Caco-2 (cell line): ENCODE data around the gene USP9X. TPM values are rescaled to one million over a fixed set of nuclear protein-coding genes. Genes with fewer than 3 reads are reported as not detected.

ENCODE experiments used
- BruUV-seq: library from RNA; stranded (reverse); fragments of 400-500 nt; replicated peaks from 2 replicates; lab custom pipeline; 2021; lab: Mats Ljungman, UMichigan
- CTCF ChIA-PET: fragments of 300-600 bp; sonication (Branson Sonifier 250); formaldehyde crosslinking; loops from one replicate; lab custom pipeline; 2022; ENCODE audit warnings: antibody characterized with exemption; lab: Charles Lee
- POLR2A ChIA-PET: fragments of 300-600 bp; sonication (Branson Sonifier 250); formaldehyde crosslinking; loops from one replicate; lab custom pipeline; 2022; ENCODE audit warnings: antibody characterized with exemption; lab: Charles Lee
- DNase-seq, 2 experiments: peaks; one replicate each; pipeline versions ENCODE4 v3.0.0 to v3.0.0-alpha.2; 2020 to 2022
- H3K27me3 ChIP-seq: replicated peaks from 2 replicates; pipeline ENCODE4 v1.6.0; 2011; ENCODE audit warnings: low read length; ENCODE audit not compliant: control insufficient read depth, insufficient read depth
- H3K36me3 ChIP-seq: 2 replicates; pipeline ENCODE4 v1.5.1; 2011; ENCODE audit warnings: low read length; ENCODE audit not compliant: control insufficient read depth, insufficient read depth
- H3K4me1 ChIP-seq: fragments of 250-450 bp; sonication (Bioruptor Pico); 2 replicates; pipeline ENCODE4 v1.5.1; 2020; ENCODE audit warnings: mild to moderate bottlenecking
- H3K4me3 ChIP-seq: 2 replicates; pipeline ENCODE4 v1.5.1; 2011; ENCODE audit warnings: low read depth, mild to moderate bottlenecking, control low read depth, low read length
- H3K9me3 ChIP-seq: fragments of 250-450 bp; sonication (Bioruptor Pico); 2 replicates; pipeline ENCODE4 v1.5.1; 2020; ENCODE audit warnings: mild to moderate bottlenecking, moderate library complexity
- H3K27ac Mint-ChIP-seq: one replicate; pipeline ENCODE4 v1.8.0; 2022; ENCODE audit warnings: mixed read lengths; ENCODE audit not compliant: unreplicated experiment
- H3K27me3 Mint-ChIP-seq: one replicate; pipeline ENCODE4 v1.8.0; 2022; ENCODE audit warnings: mixed read lengths; ENCODE audit not compliant: insufficient read depth, unreplicated experiment
- H3K36me3 Mint-ChIP-seq: one replicate; pipeline ENCODE4 v1.8.0; 2022; ENCODE audit warnings: mild to moderate bottlenecking, mixed read lengths; ENCODE audit not compliant: insufficient read depth, unreplicated experiment
- H3K4me1 Mint-ChIP-seq: one replicate; pipeline ENCODE4 v1.8.0; 2022; ENCODE audit warnings: low read depth, mixed read lengths; ENCODE audit not compliant: unreplicated experiment
- H3K4me3 Mint-ChIP-seq: one replicate; pipeline ENCODE4 v1.8.0; 2022; ENCODE audit warnings: mild to moderate bottlenecking, moderate library complexity, mixed read lengths; ENCODE audit not compliant: unreplicated experiment
- H3K9me3 Mint-ChIP-seq: one replicate; pipeline ENCODE4 v1.8.0; 2022; ENCODE audit warnings: mixed read lengths; ENCODE audit not compliant: unreplicated experiment
- intact Hi-C: fragments of 100-400 bp; cut with micrococcal nuclease; formaldehyde crosslinking; loops from one replicate; pipeline ENCODE4 v1.10.0; 2022; ENCODE audit not compliant: unreplicated experiment
- total RNA-seq: library from RNA; stranded (reverse); gene quantifications from 2 replicates; pipeline ENCODE4 v1.2.3, GENCODE V29; 2022
- TF ChIP-seq, protein P1 (sequence below), 2 experiments: fragments of 200-600 bp in 1 of 2; IDR thresholded peaks; 1 replicate in 1 of 2; 2 replicates in 1 of 2; pipeline versions ENCODE4 v1.5.1 to v1.8.0; 2011 to 2022; ENCODE audit warnings: antibody characterized with exemption in 1 of 2, control low read depth in 1 of 2, inconsistent platforms in 1 of 2, low read depth in 1 of 2, low read length in 1 of 2, mild to moderate bottlenecking in 1 of 2, moderate library complexity in 1 of 2; ENCODE audit not compliant: insufficient read depth in 1 of 2, severe bottlenecking in 1 of 2, unreplicated experiment in 1 of 2

USP9X gene
- total RNA-seq, 1 experiment from 2014 or later = 73.7 TPM

DNA sequence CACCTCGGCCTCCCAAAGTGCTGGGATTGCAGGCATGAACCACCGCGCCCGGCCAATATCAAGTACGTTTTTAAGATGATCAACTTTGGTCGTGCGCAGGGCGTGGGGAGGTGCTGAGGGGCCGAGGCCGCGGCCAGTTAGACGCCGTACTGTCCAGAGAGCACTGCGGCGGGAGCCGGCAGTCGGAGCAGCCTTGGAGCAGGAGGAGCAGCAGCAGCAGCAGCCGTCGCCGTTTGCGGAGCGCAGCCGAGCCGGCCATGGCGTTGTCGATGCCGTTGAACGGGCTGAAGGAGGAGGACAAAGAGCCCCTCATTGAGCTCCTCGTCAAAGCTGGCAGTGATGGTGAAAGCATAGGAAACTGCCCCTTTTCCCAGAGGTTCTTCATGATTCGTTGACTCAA is 8.5 kb upstream of the USP9X start:
- H3K9me3 ChIP-seq = no peaks in the 10 kb centered on the region
- no peaks in the 10 kb centered on the region for H3K36me3 ChIP-seq
- no peaks in the 10 kb centered on the region for H3K27me3 ChIP-seq
- no peak overlapping the region for H3K4me3 ChIP-seq
- Mint-ChIP-seq H3K4me3 (no peak overlapping the region), H3K36me3 (no peaks in the 10 kb centered on the region), H3K9me3 (no peaks in the 10 kb centered on the region), H3K27me3 (no peaks in the 10 kb centered on the region), H3K4me1 (no peaks in the 10 kb centered on the region), H3K27ac (no peak overlapping the region)
- no peaks in the 10 kb centered on the region for H3K4me1 ChIP-seq
- DNase-seq = no peak
- intact Hi-C loops = no loop called here
- BruUV-seq = no TSS peak
- ChIA-PET POLR2A (no interaction called here), CTCF (no interaction called here)
- TF ChIP-seq, protein P1, sequence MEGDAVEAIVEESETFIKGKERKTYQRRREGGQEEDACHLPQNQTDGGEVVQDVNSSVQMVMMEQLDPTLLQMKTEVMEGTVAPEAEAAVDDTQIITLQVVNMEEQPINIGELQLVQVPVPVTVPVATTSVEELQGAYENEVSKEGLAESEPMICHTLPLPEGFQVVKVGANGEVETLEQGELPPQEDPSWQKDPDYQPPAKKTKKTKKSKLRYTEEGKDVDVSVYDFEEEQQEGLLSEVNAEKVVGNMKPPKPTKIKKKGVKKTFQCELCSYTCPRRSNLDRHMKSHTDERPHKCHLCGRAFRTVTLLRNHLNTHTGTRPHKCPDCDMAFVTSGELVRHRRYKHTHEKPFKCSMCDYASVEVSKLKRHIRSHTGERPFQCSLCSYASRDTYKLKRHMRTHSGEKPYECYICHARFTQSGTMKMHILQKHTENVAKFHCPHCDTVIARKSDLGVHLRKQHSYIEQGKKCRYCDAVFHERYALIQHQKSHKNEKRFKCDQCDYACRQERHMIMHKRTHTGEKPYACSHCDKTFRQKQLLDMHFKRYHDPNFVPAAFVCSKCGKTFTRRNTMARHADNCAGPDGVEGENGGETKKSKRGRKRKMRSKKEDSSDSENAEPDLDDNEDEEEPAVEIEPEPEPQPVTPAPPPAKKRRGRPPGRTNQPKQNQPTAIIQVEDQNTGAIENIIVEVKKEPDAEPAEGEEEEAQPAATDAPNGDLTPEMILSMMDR (IDR thresholded peaks at IDR 0.05; ENCODE audit: insufficient read depth in 1 of 2, low read depth in 1 of 2, low read length in 1 of 2, severe bottlenecking in 1 of 2, unreplicated experiment in 1 of 2) = no peak

- no peak overlapping the region for H3K27ac Mint-ChIP-seq
- peaks cover 7% of the 10 kb centered on the region; the same call in 1 of the 2 replicates for H3K4me1 ChIP-seq
- no peak for DNase-seq
- TF ChIP-seq, protein P1 (IDR thresholded peaks at IDR 0.05; ENCODE audit: insufficient read depth in 1 of 2, low read depth in 1 of 2, low read length in 1 of 2, severe bottlenecking in 1 of 2, unreplicated experiment in 1 of 2) = no peak
- intact Hi-C loops = loop anchor here (10.0 kb wide), 2 partner anchors 253 to 347 kb away; partner anchors contain the start of genes DDX3X and MED14
- ChIA-PET POLR2A (no interaction called here), CTCF (no interaction called here)
- H3K4me1 Mint-ChIP-seq = no peaks in the 10 kb centered on the region
- no TSS peak for BruUV-seq
- no peaks in the 10 kb centered on the region for H3K9me3 Mint-ChIP-seq
- no peaks in the 10 kb centered on the region for H3K27me3 Mint-ChIP-seq
- no peak overlapping the region for H3K4me3 ChIP-seq
- H3K27me3 ChIP-seq = no peaks in the 10 kb centered on the region
- H3K36me3 ChIP-seq = no peaks in the 10 kb centered on the region
- no peaks in the 10 kb centered on the region for H3K9me3 ChIP-seq
- peaks cover 17% of the 10 kb centered on the region for H3K36me3 Mint-ChIP-seq
- H3K4me3 Mint-ChIP-seq = no peak overlapping the region
Measured at GRCh38 chrX:41081821-41082220, 3.4 kb upstream of the USP9X start.

- Mint-ChIP-seq H3K4me3 (no peak overlapping the region), H3K4me1 (no peaks in the 10 kb centered on the region), H3K36me3 (peaks cover 20% of the 10 kb centered on the region), H3K27ac (no peak overlapping the region), H3K9me3 (no peaks in the 10 kb centered on the region), H3K27me3 (no peaks in the 10 kb centered on the region)
- POLR2A ChIA-PET = no interaction called here
- intact Hi-C loops = loop anchor here (10.0 kb wide), 2 partner anchors 252 to 348 kb away; partner anchors contain the start of genes DDX3X and MED14
- TF ChIP-seq, protein P1 (IDR thresholded peaks at IDR 0.05; ENCODE audit: insufficient read depth in 1 of 2, low read depth in 1 of 2, low read length in 1 of 2, severe bottlenecking in 1 of 2, unreplicated experiment in 1 of 2) = no peak
- no peak overlapping the region for H3K4me3 ChIP-seq
- no TSS peak for BruUV-seq
- no peaks in the 10 kb centered on the region for H3K27me3 ChIP-seq
- CTCF ChIA-PET = no interaction called here
- H3K36me3 ChIP-seq = no peaks in the 10 kb centered on the region
- H3K4me1 ChIP-seq = peaks cover 7% of the 10 kb centered on the region; the same call in 1 of the 2 replicates
- H3K9me3 ChIP-seq = no peaks in the 10 kb centered on the region
- DNase-seq = no peak
Measured at GRCh38 chrX:41082783-41083182, 2.5 kb upstream of the USP9X start.
